H9 (cell line): ENCODE results near the gene MRPL9. TPM values are rescaled to one million over a fixed set of nuclear protein-coding genes. Genes with fewer than 3 reads are reported as not detected.
A peak's percentile ranks its signal among the peaks of the same experiment; 100 is the strongest.

Source experiments
- DNase-seq: peaks from one replicate; pipeline ENCODE4 v3.0.0-alpha.2; 2017
- H2AFZ ChIP-seq: one replicate; pipeline ENCODE4 v1.6.1; 2013; ENCODE audit warnings: mild to moderate bottlenecking, low read length, control low read depth, moderate library complexity
- H2AK5ac ChIP-seq: 2 replicates; pipeline ENCODE4 v1.6.1; 2013; ENCODE audit warnings: low read length, control low read depth, mixed read lengths; ENCODE audit not compliant: insufficient read length
- H2BK120ac ChIP-seq: one replicate; pipeline ENCODE4 v1.6.1; 2013; ENCODE audit warnings: low read depth, mild to moderate bottlenecking, low read length, control low read depth, inconsistent platforms; ENCODE audit not compliant: poor library complexity, severe bottlenecking
- H2BK12ac ChIP-seq: 2 replicates; pipeline ENCODE4 v1.6.1; 2013; ENCODE audit warnings: low read length, control low read depth, mixed read lengths, low read depth; ENCODE audit not compliant: insufficient read length
- H2BK15ac ChIP-seq: 2 replicates; pipeline ENCODE4 v1.6.1; 2013; ENCODE audit warnings: low read depth, low read length, control low read depth
- H2BK20ac ChIP-seq: one replicate; pipeline ENCODE4 v1.6.1; 2013; ENCODE audit warnings: low read depth, mild to moderate bottlenecking, low read length, control low read depth, inconsistent platforms; ENCODE audit not compliant: poor library complexity, severe bottlenecking
- H2BK5ac ChIP-seq: 2 replicates; pipeline ENCODE4 v1.6.1; 2013; ENCODE audit warnings: low read length, control low read depth, mixed read lengths; ENCODE audit not compliant: insufficient read length
- H3K14ac ChIP-seq: 2 replicates; pipeline ENCODE4 v1.6.1; 2013; ENCODE audit warnings: low read length, control low read depth; ENCODE audit not compliant: insufficient read depth
- H3K18ac ChIP-seq: 2 replicates; pipeline ENCODE4 v1.6.1; 2013; ENCODE audit warnings: low read depth, mild to moderate bottlenecking, mixed read lengths, low read length, control low read depth; ENCODE audit not compliant: insufficient read length
- H3K23ac ChIP-seq: 2 replicates; pipeline ENCODE4 v1.6.1; 2013; ENCODE audit warnings: low read length, control low read depth, mixed read lengths, low read depth; ENCODE audit not compliant: insufficient read length
- H3K23me2 ChIP-seq: 2 replicates; pipeline ENCODE4 v1.6.1; 2013; ENCODE audit warnings: low read depth, mild to moderate bottlenecking, mixed read lengths, low read length, control low read depth; ENCODE audit not compliant: insufficient read length, poor library complexity, severe bottlenecking
- H3K27ac ChIP-seq: 2 replicates; pipeline ENCODE4 v1.5.1; 2013; ENCODE audit warnings: low read length, control low read depth, mixed read lengths, low read depth; ENCODE audit not compliant: insufficient read length
- H3K27me3 ChIP-seq: 2 replicates; pipeline ENCODE4 v1.6.1; 2013; ENCODE audit warnings: low read length, control low read depth, inconsistent platforms; ENCODE audit not compliant: insufficient read depth
- H3K4ac ChIP-seq: 2 replicates; pipeline ENCODE4 v1.6.1; 2013; ENCODE audit warnings: low read depth, mild to moderate bottlenecking, control low read depth, inconsistent platforms, low read length, moderate library complexity
- H3K4me1 ChIP-seq: 2 replicates; pipeline ENCODE4 v1.6.1; 2013; ENCODE audit warnings: low read length, control low read depth, inconsistent platforms; ENCODE audit not compliant: insufficient read depth
- H3K4me2 ChIP-seq: 2 replicates; pipeline ENCODE4 v1.6.1; 2013; ENCODE audit warnings: low read length, control low read depth, mixed read lengths; ENCODE audit not compliant: insufficient read length, insufficient read depth
- H3K56ac ChIP-seq: 2 replicates; pipeline ENCODE4 v1.6.1; 2013; ENCODE audit warnings: low read depth, mild to moderate bottlenecking, mixed read lengths, low read length, control low read depth; ENCODE audit not compliant: insufficient read length
- H3K79me1 ChIP-seq: 2 replicates; pipeline ENCODE4 v1.6.1; 2013; ENCODE audit warnings: low read depth, mild to moderate bottlenecking, moderate library complexity, low read length, control low read depth, inconsistent platforms; ENCODE audit not compliant: insufficient read depth, poor library complexity, severe bottlenecking
- H3K79me2 ChIP-seq: 2 replicates; pipeline ENCODE4 v1.6.1; 2013; ENCODE audit warnings: low read length, control low read depth, inconsistent platforms; ENCODE audit not compliant: insufficient read depth
- H3K9ac ChIP-seq: 2 replicates; pipeline ENCODE4 v1.6.1; 2013; ENCODE audit warnings: low read length, control low read depth, mixed read lengths; ENCODE audit not compliant: insufficient read length; ENCODE audit errors: extremely low read depth
- H3K9me3 ChIP-seq: one replicate; pipeline ENCODE4 v1.6.1; 2013; ENCODE audit warnings: low read depth, low read length, inconsistent platforms; ENCODE audit not compliant: control insufficient read depth
- H3T11ph ChIP-seq: one replicate; pipeline ENCODE4 v1.6.1; 2013; ENCODE audit warnings: mild to moderate bottlenecking, low read length, control low read depth, inconsistent platforms
- H4K20me1 ChIP-seq: one replicate; pipeline ENCODE4 v1.6.1; 2013; ENCODE audit not compliant: control insufficient read depth, insufficient read length, insufficient read depth
- H4K5ac ChIP-seq: 2 replicates; pipeline ENCODE4 v1.6.1; 2013; ENCODE audit warnings: low read depth, mild to moderate bottlenecking, mixed read lengths, low read length, control low read depth; ENCODE audit not compliant: insufficient read length
- H4K8ac ChIP-seq: replicated peaks from 2 replicates; pipeline ENCODE4 v1.6.1; 2013; ENCODE audit warnings: low read length, control low read depth, mixed read lengths, low read depth; ENCODE audit not compliant: insufficient read length
- H4K91ac ChIP-seq: 2 replicates; pipeline ENCODE4 v1.6.1; 2013; ENCODE audit warnings: low read depth, mild to moderate bottlenecking, moderate library complexity, mixed read lengths, low read length, control low read depth; ENCODE audit not compliant: insufficient read length
- H3K27ac Mint-ChIP-seq, 3 experiments: 2 replicates in 2 of 3; 3 replicates in 1 of 3; pipeline ENCODE4 v1.8.0; 2020 to 2021; ENCODE audit warnings: mixed read lengths in 3 of 3, mild to moderate bottlenecking in 1 of 3, moderate library complexity in 1 of 3
- H3K27me3 Mint-ChIP-seq: 2 replicates; pipeline ENCODE4 v1.8.0; 2021; ENCODE audit warnings: low read depth, mild to moderate bottlenecking, moderate library complexity, mixed read lengths
- H3K36me3 Mint-ChIP-seq, 3 experiments: 2 replicates in 2 of 3; 3 replicates in 1 of 3; pipeline ENCODE4 v1.8.0; 2020 to 2021; ENCODE audit warnings: low read depth in 3 of 3, mixed read lengths in 3 of 3; ENCODE audit not compliant: insufficient read depth in 1 of 3
- H3K4me1 Mint-ChIP-seq, 2 experiments: 2 replicates each; pipeline ENCODE4 v1.8.0; 2020; ENCODE audit warnings: mixed read lengths in 2 of 2
- H3K4me3 Mint-ChIP-seq, 2 experiments: 2 replicates in 1 of 2; 3 replicates in 1 of 2; pipeline ENCODE4 v1.8.0; 2020 to 2021; ENCODE audit warnings: mild to moderate bottlenecking in 2 of 2, mixed read lengths in 2 of 2, moderate library complexity in 1 of 2
- H3K9me3 Mint-ChIP-seq, 2 experiments: 2 replicates in 1 of 2; 3 replicates in 1 of 2; pipeline ENCODE4 v1.8.0; 2020; ENCODE audit warnings: mild to moderate bottlenecking in 2 of 2, mixed read lengths in 2 of 2, moderate library complexity in 1 of 2
- WGBS: extraction: QIAGEN DNeasy Blood & Tissue Kit; methylation state at CpG from one replicate; pipeline ENCODE4 v1.1.7; 2013; ENCODE audit warnings: missing lambda C conversion rate, low lambda C conversion rate, mixed read lengths; ENCODE audit not compliant: insufficient read length; ENCODE audit errors: extremely low coverage; 5-methylcytosine and 5-hydroxymethylcytosine counted together
- total RNA-seq: library from RNA; stranded (reverse); gene quantifications from 2 replicates; pipeline ENCODE4 v1.2.1, GENCODE V29; 2021
- TF ChIP-seq, protein P1 (sequence below): fragments of 200-600 bp; sonication (generic); conservative IDR thresholded peaks from 3 replicates; pipeline ENCODE4 v1.8.0; 2021; ENCODE audit warnings: antibody characterized with exemption, mild to moderate bottlenecking

Gene MRPL9
- total RNA-seq, 1 experiment from 2014 or later: 102 TPM

DNA sequence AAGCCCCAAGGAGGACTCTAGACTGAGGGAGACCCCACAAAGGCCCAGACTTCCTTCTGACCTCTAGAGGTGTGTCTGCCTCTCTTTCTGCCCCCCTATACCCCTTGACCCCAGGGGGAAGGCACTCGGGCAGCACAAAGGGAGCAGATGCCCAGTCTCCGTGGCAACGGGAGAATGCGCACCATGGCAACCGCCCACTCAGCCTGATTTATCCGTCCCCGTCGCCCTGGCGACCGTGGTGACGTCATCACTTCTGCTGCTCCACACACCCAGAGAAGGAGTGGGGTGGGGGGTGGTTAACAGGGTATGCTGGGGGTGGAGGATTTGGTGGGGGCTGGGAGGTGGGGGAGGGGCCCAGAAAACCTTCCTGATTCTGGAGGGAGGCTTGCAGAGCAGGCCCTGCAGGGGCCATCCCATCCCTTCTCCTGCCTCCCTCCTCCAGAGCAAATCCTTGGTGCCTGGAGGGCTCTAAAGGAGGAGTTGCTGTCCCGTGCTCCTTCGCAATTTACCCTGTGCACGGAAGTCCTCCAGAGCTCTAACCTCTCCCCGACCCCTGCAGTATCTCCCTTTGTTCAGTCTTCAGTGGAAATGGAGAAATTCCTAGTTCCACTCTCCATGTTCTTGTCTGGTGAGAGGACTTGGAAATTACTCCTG, 53.0 kb downstream of the MRPL9 start:
- no peaks in the 10 kb centered on the region for H3K9me3 Mint-ChIP-seq
- no peaks in the 10 kb centered on the region for H3K36me3 Mint-ChIP-seq
- H3K14ac ChIP-seq: no peak overlapping the region
- no peak overlapping the region for H3K27ac ChIP-seq
- H3K79me2 ChIP-seq: no peaks in the 10 kb centered on the region
- H3K18ac ChIP-seq: no peak overlapping the region
- no peak overlapping the region for H4K5ac ChIP-seq
- H2AFZ ChIP-seq: no peak overlapping the region
- no peaks in the 10 kb centered on the region for H3K23me2 ChIP-seq
- no peak overlapping the region for H2AK5ac ChIP-seq
- peaks cover 19 to 27% of the 10 kb centered on the region in 2 experiments for H3K4me1 Mint-ChIP-seq
- H3K27me3 ChIP-seq: no peaks in the 10 kb centered on the region; the same call in 1 of the 2 replicates
- no peaks in the 10 kb centered on the region for H3K4me1 ChIP-seq
- WGBS: no CpG with 5 or more reads among the region's 15 CpGs
- H2BK20ac ChIP-seq: no peak overlapping the region
- H3K9ac ChIP-seq: no peak overlapping the region
- TF ChIP-seq, protein P1, sequence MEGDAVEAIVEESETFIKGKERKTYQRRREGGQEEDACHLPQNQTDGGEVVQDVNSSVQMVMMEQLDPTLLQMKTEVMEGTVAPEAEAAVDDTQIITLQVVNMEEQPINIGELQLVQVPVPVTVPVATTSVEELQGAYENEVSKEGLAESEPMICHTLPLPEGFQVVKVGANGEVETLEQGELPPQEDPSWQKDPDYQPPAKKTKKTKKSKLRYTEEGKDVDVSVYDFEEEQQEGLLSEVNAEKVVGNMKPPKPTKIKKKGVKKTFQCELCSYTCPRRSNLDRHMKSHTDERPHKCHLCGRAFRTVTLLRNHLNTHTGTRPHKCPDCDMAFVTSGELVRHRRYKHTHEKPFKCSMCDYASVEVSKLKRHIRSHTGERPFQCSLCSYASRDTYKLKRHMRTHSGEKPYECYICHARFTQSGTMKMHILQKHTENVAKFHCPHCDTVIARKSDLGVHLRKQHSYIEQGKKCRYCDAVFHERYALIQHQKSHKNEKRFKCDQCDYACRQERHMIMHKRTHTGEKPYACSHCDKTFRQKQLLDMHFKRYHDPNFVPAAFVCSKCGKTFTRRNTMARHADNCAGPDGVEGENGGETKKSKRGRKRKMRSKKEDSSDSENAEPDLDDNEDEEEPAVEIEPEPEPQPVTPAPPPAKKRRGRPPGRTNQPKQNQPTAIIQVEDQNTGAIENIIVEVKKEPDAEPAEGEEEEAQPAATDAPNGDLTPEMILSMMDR: no peak
- no peaks in the 10 kb centered on the region for H3K9me3 ChIP-seq
- H4K8ac ChIP-seq: no peak overlapping the region
- peak; percentile 63 for DNase-seq
- no peak overlapping the region for H4K91ac ChIP-seq
- H3K27ac Mint-ChIP-seq: no peak overlapping the region
- no peak overlapping the region for H3K56ac ChIP-seq
- no peak overlapping the region for H3T11ph ChIP-seq
- H3K4me3 Mint-ChIP-seq: no peak overlapping the region
- H3K27me3 Mint-ChIP-seq: peaks cover 6% of the 10 kb centered on the region
- H3K23ac ChIP-seq: no peak overlapping the region
- no peak overlapping the region for H2BK12ac ChIP-seq
- no peak overlapping the region for H2BK120ac ChIP-seq
- H3K4me2 ChIP-seq: no peak overlapping the region
- no peaks in the 10 kb centered on the region for H4K20me1 ChIP-seq
- H2BK15ac ChIP-seq: no peak overlapping the region
- no peaks in the 10 kb centered on the region for H3K79me1 ChIP-seq
- no peak overlapping the region for H3K4ac ChIP-seq
- no peak overlapping the region for H2BK5ac ChIP-seq

Other genes with a start within 250 kb of the MRPL9 start
- gene TUFT1, start 223.2 kb downstream of the MRPL9 start, total RNA-seq: 6.2 and 6.5 TPM in 2 replicates
- 48.9 and 53.3 TPM in 2 replicates for gene SNX27, start 151.4 kb downstream of the MRPL9 start, total RNA-seq
- gene CELF3, start 46.7 kb downstream of the MRPL9 start, total RNA-seq: 0.90 and 1.0 TPM in 2 replicates
- gene RIIAD1, start 42.0 kb downstream of the MRPL9 start, total RNA-seq: 1.4 TPM in 1 of 2 replicates, not detected in the other
- 24.0 and 24.1 TPM in 2 replicates for gene TDRKH, start 27.0 kb upstream of the MRPL9 start, total RNA-seq
- gene LINGO4, start 41.9 kb upstream of the MRPL9 start, total RNA-seq: not detected in 2 replicates
- 0.46 and 0.52 TPM in 2 replicates for gene RORC, start 68.3 kb upstream of the MRPL9 start, total RNA-seq
- 0.79 and 0.86 TPM in 2 replicates for gene C2CD4D, start 76.3 kb upstream of the MRPL9 start, total RNA-seq
- gene THEM5, start 90.2 kb upstream of the MRPL9 start, total RNA-seq: not detected in 2 replicates
- gene THEM4, start 146.0 kb upstream of the MRPL9 start, total RNA-seq: 8.8 and 10.5 TPM in 2 replicates
- gene S100A10, start 230.4 kb upstream of the MRPL9 start, total RNA-seq: 160 and 162 TPM in 2 replicates